GM19351 (cell line): ENCODE data around the gene APCDD1L.
"Not testable (repeated sequence)": the region's sequence is repeated elsewhere in the genome, so short reads cannot be mapped to it uniquely, and the experiment has no call there.

ENCODE experiments used
- ATAC-seq: cut with Tn5 transposase; IDR thresholded peaks from one replicate; pipeline ENCODE4 v1.9.1; 2021; ENCODE audit warnings: mild to moderate bottlenecking, moderate library complexity; ENCODE audit not compliant: unreplicated experiment

Gene APCDD1L

DNA sequence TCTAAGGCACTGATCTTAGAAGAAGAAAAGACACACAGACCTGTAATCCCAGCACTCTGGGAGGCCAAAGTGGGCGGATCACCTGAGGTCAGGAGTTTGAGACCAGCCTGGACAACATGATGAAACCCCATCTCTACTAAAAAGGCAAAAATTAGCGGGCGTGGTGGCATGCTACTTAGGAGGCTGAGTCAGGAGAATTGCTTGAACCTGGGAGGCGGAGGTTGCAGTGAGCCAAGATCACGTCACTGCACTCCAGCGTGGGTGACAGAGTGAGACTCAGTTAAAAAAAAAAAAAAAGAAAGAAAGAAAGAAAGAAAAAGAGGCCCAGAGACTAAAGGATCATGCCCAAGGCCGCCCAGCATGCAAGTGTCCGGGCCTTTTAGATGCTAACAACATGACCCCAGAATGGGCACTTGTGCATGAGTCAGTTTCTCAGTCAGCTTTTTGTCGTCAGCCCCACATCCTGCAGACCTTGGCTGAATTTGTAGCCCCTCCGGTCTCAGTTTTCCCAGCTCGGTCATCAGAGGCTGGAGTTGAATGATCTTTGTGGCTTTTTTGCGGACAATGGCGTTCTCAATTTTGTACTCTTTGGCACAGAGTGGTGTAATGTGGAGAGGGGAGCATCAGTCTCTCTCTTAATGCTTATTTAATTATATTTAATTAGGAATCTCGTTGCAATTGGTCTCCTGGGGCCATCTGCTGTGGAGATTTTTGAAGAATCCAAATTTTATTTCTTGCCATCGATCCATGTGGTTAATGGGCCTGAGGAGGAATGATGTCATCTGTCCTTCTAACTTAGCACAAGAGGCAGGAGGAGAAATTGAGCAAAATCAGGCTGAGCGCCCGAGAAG, 30.6 kb upstream of the APCDD1L start:
- ATAC-seq, result no peak

DNA sequence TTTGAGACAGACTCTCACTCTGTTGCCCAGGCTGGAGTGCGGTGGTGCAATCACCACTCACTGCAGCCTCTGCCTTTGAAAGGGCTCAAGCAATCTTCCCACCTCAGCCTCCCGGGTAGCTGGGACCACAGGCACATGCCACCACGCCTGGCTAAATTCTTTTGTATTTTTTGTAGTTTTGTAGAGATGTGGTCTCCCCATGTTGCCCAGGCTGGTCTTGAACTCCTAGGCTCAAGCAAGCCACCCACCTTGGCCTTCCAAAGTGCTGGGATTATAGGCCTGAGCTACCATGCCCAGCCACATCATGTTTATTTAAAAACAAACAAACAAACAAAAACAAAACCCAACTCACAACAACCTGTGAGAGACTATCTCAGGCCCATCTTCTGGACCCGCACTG, 29.7 kb upstream of the APCDD1L start:
- ATAC-seq, result no peak

DNA sequence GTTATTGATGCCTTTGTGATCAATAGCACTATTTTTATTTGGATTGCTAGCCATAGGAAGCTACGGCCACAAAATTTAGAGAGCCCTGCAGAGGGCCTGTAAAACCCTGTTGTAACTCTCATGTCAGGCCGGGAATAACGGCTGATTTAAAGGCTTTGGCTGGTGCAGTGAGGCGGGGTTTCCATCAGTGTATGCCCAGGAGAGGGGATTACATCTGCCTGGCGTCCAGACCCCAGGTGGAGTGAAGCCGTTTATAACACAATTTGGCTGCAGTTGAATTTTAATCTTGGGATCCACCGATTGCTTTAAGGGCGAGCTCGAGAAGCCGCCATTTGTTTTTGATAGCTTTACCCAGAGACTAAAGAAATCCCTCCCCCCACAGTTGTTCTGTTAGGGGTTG, 29.1 kb upstream of the APCDD1L start:
- no peak for ATAC-seq

DNA sequence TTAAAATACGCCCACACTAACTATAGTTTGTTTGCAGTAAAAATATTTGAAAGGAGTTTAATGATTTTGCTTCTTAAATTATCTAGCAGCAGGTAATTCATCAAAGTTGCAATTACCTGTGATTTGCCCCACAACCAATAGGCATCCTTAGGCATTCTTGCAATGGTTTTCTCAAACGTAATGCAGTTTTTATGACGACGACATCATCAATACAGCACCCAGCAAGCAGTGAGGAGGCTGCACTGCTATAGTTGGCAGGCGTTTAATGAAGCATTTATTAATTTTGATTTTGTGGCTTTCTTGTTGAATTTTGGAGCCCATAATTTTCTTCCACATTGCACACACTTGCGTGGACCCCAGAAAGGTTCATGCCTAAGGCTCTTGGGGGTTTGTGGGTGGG, 28.1 kb upstream of the APCDD1L start:
- no peak for ATAC-seq

DNA sequence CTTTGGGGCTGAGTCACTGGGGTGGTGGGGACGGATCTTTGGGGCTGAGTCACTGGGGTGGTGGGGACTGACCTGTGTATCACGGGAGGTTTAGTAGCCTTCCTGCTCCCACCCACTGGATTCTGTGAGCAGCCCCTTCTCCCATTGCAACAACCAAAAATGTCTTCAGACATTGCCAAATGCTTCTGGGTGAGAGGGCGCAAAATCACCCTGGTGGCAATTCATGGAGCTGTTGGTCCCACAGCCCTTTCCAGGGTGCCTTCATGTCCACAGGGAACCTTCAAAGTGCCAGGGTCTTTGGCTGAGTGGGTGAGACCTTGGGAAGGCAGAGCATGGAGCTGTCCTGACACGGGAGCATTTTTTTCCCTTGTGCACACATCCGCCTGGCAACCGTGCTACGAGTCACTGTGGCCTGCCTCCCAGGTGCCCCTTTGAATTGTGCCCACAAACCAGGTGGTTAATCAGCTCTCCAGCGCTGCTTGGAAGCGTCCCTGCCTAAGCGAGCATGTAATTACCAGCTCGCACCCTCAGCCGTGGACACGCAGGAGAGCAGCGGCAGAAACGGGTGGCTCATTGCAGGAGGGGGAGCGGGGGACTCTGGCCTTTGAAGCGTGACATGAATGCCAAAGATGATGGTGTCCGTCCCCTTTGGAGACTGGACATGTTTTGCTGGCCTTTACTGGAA, 27.4 kb upstream of the APCDD1L start:
- ATAC-seq, result no peak

DNA sequence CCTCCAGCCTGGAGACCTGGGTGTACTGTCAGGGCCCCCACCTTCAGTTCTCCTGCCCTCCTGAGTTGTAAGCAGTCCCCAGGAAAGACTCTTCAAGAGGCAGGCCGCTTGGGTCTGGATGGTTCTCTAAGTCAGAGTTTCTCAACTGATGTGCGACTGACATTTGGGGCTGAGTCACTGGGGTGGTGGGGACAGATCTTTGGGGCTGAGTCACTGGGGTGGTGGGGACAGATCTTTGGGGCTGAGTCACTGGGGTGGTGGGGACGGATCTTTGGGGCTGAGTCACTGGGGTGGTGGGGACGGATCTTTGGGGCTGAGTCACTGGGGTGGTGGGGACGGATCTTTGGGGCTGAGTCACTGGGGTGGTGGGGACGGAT, 26.8 kb upstream of the APCDD1L start:
- ATAC-seq, result not testable (repeated sequence)

DNA sequence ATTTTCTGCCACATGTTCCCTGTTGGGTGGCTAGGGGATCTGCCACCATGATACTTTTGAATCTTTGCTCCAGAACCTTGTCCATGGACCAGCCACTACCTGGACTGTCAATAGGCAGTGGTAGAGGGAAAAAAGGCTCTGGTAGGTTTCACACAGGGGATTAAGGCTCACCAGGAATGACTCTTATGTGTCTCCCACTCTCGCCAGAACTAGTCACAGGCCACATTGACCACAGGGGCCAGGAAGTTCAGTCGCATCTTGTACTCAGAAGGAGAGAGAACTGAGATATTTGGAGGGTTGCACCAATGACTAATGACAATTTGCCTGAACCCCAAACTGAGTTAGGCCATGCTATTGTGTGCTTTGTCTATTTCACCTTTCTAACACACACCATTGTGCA, 23.6 kb upstream of the APCDD1L start:
- ATAC-seq, result no peak

DNA sequence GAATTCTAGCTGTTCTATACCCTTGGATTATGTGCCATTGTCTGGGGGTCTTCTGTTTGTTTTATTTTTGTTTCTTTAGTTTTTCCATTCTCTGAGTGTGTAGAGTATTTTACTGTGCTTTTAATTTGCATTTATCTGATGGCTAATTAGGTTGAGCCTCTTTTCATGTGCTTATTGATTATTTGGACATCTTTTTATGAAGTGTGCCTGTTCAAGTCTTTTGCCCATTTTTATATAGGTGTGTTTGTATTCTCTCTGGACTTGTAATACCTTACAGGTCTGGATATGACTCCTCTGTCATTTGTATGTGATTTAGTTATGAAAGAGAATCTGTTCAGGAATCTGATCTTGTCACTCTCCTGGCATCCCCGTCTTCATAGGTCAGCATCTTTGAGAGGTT, 22.6 kb upstream of the APCDD1L start:
- no peak for ATAC-seq

DNA sequence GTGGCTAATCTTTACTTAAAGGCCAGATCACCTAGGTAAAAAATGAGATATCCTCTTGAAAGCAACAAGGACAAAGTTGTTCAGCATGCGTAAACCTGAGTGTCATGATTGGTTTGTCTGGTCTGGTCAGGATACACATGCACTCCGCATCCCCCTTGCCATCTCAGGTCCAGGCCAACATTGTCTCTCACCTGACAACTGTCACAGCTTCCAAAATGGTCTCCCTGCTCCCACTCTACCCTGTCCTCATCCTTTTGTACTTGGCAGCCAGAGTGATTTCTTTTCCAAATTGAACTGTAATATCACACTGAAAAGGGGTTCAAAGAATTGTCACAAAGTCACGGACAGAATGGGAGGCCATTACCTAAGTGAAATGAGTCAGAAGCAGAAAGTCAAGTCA, 21.1 kb upstream of the APCDD1L start:
- no peak for ATAC-seq

DNA sequence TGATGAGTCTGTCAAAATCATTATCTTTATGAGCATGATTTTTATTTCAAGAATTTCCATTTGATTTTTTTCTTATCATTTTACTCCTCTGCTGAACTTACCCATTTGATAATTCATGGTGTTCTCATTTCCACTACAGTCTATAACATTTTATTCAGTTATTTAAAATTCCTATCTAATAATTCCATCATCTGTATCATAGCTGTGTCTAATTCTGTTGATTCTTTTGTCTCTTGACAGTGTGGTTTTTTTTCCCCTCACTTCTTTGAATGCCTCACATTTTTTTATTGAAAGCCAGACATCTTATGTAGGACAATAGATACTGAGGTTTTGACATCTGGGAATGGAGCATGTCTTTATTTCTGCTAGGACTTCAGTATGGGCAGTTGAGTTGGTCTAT, 16.5 kb upstream of the APCDD1L start:
- no peak for ATAC-seq

DNA sequence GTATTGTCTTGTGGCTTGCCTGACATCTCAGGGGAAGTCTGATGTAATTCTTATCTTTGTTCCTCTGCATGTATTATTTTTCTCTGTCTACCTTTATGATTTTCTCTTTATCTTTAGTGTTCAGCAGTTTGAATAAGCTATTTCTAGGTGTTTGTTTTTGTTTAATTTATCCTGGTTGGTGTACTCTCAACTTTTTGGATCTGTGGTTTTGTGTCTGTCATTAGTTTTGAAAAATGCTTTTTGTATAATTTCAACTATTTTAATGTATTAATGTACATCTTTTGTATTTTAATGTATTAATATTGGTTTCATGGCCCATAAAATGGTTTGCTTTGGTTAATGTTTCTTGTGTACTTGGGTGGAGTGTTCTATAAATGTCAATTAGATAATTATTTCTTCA, 15.9 kb upstream of the APCDD1L start:
- no peak for ATAC-seq

DNA sequence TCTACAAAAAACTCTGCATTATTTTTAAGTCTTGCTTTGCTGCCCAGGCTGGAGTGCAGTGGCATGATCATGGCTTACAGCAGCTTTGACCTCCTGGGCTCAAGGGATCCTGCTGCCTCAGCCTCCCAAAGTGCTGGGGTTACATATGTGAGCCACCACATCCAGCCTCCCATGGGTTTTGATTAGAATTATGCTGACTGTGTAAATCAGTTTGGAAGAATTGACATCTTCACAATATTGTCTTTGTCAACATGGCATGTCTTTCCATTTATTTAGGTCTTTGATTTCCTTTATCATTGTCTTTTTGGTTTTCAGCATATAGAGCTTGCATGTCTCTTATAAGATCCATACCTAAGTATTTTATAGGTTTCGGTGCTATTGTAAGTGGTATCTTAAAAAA, 13.2 kb upstream of the APCDD1L start:
- no peak for ATAC-seq

DNA sequence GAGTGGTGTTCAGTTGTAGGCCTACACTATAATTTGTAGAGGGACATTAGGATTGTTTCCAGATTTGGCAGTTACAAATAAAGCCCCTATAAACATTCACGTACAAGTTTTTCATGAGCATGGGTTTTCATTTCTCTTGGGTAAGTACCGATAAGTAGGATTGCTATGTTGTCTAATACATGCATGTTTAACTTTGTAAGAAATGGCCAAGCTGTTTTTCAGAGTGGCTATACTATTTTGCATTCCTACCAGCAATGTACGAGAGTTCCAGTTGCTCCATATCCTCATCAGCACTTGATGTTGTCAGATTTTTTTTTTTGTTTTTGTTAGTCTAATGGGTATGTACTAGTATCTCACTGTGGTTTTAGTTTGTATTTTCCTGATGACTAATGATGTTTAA, 11.2 kb upstream of the APCDD1L start:
- ATAC-seq, result no peak

DNA sequence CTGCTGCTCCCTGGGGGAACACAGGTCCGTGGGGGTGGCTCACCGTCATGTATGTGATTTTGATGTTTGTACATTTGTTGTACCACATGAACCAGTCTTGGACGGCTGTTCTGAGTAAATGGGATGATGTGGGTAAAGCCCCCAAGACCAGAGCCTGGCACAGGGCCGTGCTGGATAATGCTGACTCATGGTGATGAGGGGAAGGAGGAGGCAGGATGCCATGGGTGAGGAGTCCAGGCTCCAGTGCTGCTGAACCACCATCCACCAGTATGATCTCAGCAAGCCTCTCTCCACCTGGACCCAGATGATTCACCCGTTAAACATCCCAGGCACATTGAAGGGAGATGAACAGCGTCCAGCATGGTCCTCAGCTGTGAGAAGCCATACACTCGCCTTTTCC, 9.6 kb upstream of the APCDD1L start:
- ATAC-seq, result no peak

DNA sequence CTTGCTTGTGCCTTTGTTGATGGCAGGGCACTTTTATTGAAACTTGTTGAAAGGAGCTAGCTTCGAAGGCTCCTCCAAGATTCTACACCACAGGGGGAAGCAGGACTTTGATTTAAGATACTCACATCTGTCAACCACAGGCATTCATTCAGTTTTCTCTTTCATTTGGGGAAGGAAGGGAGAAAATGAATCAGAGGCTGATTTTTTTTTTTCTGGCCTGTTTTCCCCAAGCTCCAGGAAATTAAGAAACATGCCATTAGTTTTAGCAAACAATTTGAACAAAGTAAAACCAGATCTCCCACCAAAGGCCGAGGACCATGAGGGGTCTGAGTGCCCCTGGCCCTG, 8.7 kb upstream of the APCDD1L start:
- ATAC-seq, result no peak

DNA sequence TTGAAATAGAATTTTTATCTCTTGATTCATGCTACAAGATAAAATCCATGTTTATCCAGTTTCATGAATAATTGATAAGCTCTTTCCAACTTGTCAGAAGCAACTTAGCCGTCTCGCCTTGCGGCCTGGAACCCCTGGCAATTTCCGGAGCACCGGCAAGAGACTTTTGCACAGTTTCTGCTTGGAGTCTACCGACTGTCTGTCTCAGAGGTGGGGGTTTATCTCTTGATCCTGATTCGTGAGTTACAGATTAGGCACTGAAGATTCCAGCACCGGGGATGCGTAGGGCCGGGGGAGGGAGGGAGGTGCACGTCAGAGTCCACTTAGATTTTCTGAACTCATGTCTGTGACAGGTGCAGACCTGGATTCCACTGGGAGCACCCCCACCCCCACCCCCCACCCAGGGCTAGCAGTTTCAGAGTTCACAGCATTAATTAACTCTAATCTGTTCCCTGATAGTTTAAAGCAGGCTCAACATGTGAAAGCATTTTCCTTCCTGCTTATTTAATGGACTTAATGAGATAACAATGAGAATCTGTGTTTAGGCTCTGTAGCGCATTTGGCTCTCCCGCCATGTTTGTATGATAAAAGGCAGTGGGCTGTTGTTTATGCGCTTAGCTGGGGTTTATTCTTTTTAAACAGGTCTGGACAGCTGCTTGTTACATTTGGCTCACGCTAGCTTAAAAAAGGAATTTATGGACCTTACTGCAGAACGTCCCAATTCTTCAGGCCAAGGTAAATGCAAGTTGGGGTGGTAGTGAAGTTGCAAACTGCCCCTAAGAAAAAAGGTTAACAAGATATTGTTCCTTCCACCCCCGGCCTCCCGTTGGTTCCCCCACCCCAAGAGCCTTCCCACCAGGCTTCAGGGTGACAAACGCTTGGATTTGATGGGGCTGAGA, 8.1 kb upstream of the APCDD1L start:
- no peak for ATAC-seq

DNA sequence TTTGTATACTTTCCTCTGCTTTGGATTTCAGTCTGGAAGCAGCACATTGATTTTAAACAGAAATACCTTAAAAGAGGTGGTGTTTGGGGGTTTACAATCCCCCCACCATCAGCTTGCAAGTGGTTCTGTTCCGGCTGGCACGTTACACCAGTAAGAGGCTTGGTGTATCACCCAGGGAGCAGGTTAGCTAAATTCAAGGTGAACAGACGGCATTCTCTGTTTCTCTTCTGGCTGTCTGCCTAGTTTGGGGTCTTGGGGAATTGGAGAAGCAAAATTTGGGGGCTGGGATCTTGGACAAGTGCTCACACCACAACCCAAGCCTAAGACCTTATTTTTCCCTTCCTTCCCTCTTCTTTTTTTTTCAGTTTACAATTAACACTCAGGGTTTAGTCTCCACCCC, 7.5 kb upstream of the APCDD1L start:
- ATAC-seq, result no peak

DNA sequence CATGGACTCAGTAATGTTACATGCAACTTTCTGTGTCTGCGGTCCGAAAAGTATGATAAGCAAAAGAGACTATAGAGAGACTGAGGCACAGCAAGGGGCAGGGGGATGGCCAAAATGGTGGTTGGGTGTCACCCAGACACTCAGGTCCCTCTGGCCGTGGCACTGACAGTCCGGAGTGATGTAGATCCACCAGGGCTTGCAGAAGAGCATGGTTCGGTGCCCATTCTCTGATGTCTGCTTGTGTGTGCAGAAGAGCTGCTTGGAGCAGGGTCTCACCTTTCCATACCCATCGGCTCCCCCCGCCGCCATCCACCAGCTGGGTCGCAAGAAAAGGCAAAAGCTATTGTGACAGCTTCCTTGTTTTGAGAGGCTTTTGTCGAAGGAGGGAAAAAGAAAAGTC, 6.6 kb upstream of the APCDD1L start:
- no peak for ATAC-seq

DNA sequence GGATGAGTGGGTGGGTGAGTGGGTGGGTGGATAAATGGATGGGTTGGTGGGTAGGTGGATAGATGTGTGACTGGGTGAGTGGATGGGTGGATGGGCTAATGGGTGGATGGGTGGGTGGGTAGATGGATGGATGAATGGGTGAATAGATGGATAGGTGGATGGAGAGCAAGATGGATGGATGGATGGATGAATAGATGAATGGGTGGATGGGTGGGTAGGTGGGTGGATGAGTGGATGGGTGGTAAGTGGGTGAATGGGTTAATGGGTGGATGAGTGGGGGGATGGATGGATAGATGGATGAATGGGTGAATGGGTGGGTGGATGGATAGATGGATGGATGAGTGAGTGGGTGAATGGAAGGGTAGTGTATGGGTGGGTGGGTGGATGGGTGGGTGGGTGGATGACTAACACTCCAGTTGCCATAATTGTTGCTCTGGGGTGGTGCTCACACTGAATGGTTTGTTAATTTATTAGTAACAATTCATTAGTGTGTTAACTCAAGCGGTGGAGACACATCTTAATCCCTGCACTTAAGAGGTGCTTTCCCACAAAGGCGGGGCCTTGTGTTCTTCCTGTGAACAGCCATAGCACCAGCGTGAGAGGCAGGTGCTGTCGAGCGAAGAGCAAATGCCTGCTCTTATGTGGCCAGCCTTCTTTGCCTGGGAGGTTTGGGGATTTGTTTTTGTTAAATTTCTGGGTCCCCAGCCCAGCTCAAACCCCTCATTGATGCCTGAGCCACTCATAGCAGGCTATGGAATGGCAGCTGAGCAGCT, 4.9 kb upstream of the APCDD1L start:
- ATAC-seq, result no peak

DNA sequence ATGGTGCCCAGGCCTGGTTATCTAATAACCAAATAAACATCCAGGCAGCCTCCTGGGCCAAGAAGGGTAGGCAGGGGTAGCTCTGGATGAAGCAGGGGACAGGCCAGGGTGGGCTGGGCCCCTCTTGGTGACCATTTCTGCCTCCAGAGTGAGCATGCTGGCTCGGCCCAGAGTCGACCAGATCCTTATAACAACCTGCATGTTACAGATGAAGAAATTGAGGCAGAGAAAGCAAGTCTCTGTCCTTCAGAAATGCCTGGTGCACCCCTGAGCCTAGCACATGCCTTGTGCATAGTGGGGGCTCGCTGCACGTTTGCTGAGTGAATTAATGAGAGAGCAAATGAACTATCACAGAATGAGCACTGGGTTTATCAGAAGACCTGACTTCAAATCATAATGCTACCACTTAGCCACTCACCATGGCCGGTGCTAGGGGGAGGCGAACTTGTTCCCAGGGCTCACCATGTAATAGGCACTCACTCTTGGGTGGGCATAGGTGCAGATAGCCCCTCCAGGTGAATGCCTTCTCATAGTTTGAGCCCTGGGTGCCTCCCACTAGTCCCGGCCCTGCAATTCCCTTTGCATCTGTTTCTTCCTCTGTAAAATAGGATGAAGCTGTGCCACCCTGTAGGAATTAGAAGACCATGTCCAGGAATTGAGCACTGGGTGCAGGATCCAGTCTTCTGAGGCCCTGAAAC, 3.8 kb upstream of the APCDD1L start:
- no peak for ATAC-seq
